ENCODE results near the gene EHF. TPM values are rescaled to one million over a fixed set of nuclear protein-coding genes. Genes with fewer than 3 reads are reported as not detected.

EHF gene
- total RNA-seq, 1 experiment from 2014 or later, result 37.0 TPM

DNA sequence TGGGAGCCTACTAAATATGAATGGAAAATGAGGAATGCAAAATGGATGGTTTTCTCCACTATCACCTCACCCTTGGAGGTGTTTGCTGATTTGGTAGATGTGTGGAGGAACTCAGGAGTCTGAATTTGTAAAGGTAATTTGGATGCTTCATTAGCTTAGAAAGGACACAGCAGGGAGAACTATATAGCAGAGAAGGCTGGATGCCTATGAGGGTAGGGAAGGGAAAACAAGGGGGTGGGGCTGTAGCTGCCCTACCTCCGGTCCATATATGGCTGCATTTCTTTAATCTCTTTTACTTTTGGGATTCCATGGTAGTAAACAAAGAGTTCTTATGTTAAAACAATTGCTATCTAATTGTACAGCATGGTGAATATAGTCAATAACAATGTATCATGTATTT is 4.8 kb upstream of the EHF start:
- Histone ChIP-seq H3K9ac (ENCODE audit: low read length) (no peak overlapping the region), H3K27ac (ENCODE audit: low read length) (no peak overlapping the region), H2AFZ (ENCODE audit: low read length) (no peak overlapping the region), H4K20me1 (ENCODE audit: low read length) (no peaks in the 10 kb centered on the region), H3K9me2 (replicated peaks; ENCODE audit: low read length) (0 out of 2 replicates have a peak, but pooled peaks cover 4% of the 10 kb centered on the region), H3F3A (ENCODE audit: low read length, unreplicated experiment) (no peaks in the 10 kb centered on the region), H3K27me3 (ENCODE audit: low read length) (no peaks in the 10 kb centered on the region), H3K4me1 (ENCODE audit: insufficient read depth, low read length) (peaks cover 12% of the 10 kb centered on the region), H3K36me3 (ENCODE audit: low read depth, low read length) (no peaks in the 10 kb centered on the region), H3K9me3 (ENCODE audit: low read length) (no peaks in the 10 kb centered on the region), H3K4me3 (ENCODE audit: low read length) (no peak overlapping the region), H3K79me2 (ENCODE audit: low read length) (peaks cover 2% of the 10 kb centered on the region), H3K4me2 (ENCODE audit: low read length) (no peak overlapping the region)
- no peak for ATAC-seq
- no peak for DNase-seq
- BruUV-seq (replicated peaks), result no TSS peak
- ChIA-PET POLR2A (ENCODE audit: unreplicated experiment) (no interaction called here), CTCF (no interaction called here)
- intact Hi-C loops (cut with micrococcal nuclease), result no loop called here
- no peak for TF ChIP-seq EZH2 (IDR thresholded peaks at IDR 0.05; ENCODE audit: low read length, unreplicated experiment)
- no peak for TF ChIP-seq EZH2phosphoT487 (IDR thresholded peaks at IDR 0.05; ENCODE audit: borderline replicate concordance, low read length)
- TF ChIP-seq, protein P1, sequence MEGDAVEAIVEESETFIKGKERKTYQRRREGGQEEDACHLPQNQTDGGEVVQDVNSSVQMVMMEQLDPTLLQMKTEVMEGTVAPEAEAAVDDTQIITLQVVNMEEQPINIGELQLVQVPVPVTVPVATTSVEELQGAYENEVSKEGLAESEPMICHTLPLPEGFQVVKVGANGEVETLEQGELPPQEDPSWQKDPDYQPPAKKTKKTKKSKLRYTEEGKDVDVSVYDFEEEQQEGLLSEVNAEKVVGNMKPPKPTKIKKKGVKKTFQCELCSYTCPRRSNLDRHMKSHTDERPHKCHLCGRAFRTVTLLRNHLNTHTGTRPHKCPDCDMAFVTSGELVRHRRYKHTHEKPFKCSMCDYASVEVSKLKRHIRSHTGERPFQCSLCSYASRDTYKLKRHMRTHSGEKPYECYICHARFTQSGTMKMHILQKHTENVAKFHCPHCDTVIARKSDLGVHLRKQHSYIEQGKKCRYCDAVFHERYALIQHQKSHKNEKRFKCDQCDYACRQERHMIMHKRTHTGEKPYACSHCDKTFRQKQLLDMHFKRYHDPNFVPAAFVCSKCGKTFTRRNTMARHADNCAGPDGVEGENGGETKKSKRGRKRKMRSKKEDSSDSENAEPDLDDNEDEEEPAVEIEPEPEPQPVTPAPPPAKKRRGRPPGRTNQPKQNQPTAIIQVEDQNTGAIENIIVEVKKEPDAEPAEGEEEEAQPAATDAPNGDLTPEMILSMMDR (conservative IDR thresholded peaks at IDR 0.05; ENCODE audit: low read depth, low read length), result no peak

DNA sequence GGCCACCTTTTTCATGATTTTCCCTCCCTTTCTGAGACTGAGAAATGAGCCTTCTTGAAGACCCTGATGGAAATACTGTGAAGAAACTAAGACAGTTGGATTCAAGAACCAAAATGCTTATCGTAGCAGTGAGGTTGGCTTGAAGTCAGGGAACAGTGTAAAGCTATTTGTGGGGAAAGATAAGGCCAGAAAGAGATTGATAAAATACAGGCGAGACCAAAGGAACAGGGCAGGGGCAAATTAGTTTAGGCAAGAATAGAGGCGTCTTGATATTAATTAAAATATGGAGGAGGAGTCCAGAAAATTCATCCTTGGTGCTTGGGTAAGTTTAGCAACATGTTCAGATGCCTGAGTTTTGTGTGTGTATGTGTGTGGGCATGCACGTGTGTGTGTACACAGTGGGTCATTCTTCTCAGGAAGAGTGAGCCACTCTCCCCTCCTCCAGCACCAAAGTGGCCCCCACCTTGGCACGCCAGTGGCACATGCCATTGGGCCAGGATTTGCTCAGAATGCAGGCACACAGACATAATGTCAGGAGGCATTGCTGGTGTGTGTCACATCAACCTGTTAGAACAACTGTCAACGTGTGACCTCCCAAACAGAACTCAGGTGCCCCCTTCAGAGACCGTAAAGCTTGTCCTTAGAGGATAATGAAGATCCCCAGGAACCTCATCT is 3.9 kb upstream of the EHF start:
- Histone ChIP-seq H3K4me1 (ENCODE audit: insufficient read depth, low read length) (peaks cover 21% of the 10 kb centered on the region), H3K4me2 (ENCODE audit: low read length) (no peak overlapping the region), H4K20me1 (ENCODE audit: low read length) (no peaks in the 10 kb centered on the region), H3K27me3 (ENCODE audit: low read length) (no peaks in the 10 kb centered on the region), H3K79me2 (ENCODE audit: low read length) (peaks cover 11% of the 10 kb centered on the region), H3K27ac (ENCODE audit: low read length) (no peak overlapping the region), H3K36me3 (ENCODE audit: low read depth, low read length) (no peaks in the 10 kb centered on the region), H3K9me2 (replicated peaks; ENCODE audit: low read length) (0 out of 2 replicates have a peak, but pooled peaks cover 4% of the 10 kb centered on the region), H2AFZ (ENCODE audit: low read length) (no peak overlapping the region), H3K9me3 (ENCODE audit: low read length) (no peaks in the 10 kb centered on the region), H3K9ac (ENCODE audit: low read length) (no peak overlapping the region), H3F3A (ENCODE audit: low read length, unreplicated experiment) (no peaks in the 10 kb centered on the region), H3K4me3 (ENCODE audit: low read length) (no peak overlapping the region)
- no peak for TF ChIP-seq EZH2phosphoT487 (IDR thresholded peaks at IDR 0.05; ENCODE audit: borderline replicate concordance, low read length)
- TF ChIP-seq, protein P1 (conservative IDR thresholded peaks at IDR 0.05; ENCODE audit: low read depth, low read length), result no peak
- no peak for TF ChIP-seq EZH2 (IDR thresholded peaks at IDR 0.05; ENCODE audit: low read length, unreplicated experiment)
- intact Hi-C loops (cut with micrococcal nuclease), result no loop called here
- no peak for DNase-seq
- ChIA-PET POLR2A (ENCODE audit: unreplicated experiment) (no interaction called here), CTCF (no interaction called here)
- BruUV-seq (replicated peaks), result no TSS peak
- no peak for ATAC-seq

DNA sequence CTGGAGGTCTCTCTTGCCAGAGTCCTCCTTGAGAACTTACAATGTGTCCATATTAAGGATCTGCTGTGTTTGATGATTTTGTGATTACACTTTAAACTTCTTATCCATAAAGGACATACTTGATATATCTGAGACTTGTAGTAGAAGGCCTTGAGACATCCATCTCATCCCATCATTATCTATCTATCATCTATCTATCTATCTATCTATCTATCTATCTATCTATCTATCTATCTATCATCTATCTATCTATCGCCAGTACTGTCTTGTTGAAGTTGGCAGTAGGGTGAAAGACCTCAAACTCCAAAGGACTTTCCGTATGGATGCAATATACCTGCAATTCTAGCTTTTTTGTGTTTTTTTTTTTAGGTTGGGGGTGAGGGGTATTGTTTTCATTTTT is 2.5 kb upstream of the EHF start:
- ChIA-PET CTCF (no interaction called here), POLR2A (ENCODE audit: unreplicated experiment) (no interaction called here)
- no peak overlapping the region for H3K27ac ChIP-seq (ENCODE audit: low read length)

More for the DNA sequence above, 2.5 kb upstream of the EHF start:
- no peak overlapping the region for H3K9ac ChIP-seq (ENCODE audit: low read length)
- peaks cover 29% of the 10 kb centered on the region for H3K4me1 ChIP-seq (ENCODE audit: insufficient read depth, low read length)
- H3K9me2 ChIP-seq (replicated peaks; ENCODE audit: low read length), result 0 out of 2 replicates have a peak, but pooled peaks cover 3% of the 10 kb centered on the region
- H3F3A ChIP-seq (ENCODE audit: low read length, unreplicated experiment), result no peaks in the 10 kb centered on the region
- intact Hi-C loops (cut with micrococcal nuclease), result no loop called here
- no peak for TF ChIP-seq EZH2 (IDR thresholded peaks at IDR 0.05; ENCODE audit: low read length, unreplicated experiment)
- TF ChIP-seq, protein P1 (conservative IDR thresholded peaks at IDR 0.05; ENCODE audit: low read depth, low read length), result no peak
- TF ChIP-seq EZH2phosphoT487 (IDR thresholded peaks at IDR 0.05; ENCODE audit: borderline replicate concordance, low read length), result no peak
- DNase-seq (no peak), ATAC-seq (no peak)
- H3K4me2 ChIP-seq (ENCODE audit: low read length), result no peak overlapping the region
- BruUV-seq (replicated peaks), result no TSS peak
- H2AFZ ChIP-seq (ENCODE audit: low read length), result no peak overlapping the region
- peaks cover 26% of the 10 kb centered on the region for H3K79me2 ChIP-seq (ENCODE audit: low read length)
- H3K36me3 ChIP-seq (ENCODE audit: low read depth, low read length), result no peaks in the 10 kb centered on the region
- H4K20me1 ChIP-seq (ENCODE audit: low read length), result no peaks in the 10 kb centered on the region
- H3K27me3 ChIP-seq (ENCODE audit: low read length), result no peaks in the 10 kb centered on the region
- no peak overlapping the region for H3K4me3 ChIP-seq (ENCODE audit: low read length)
- H3K9me3 ChIP-seq (ENCODE audit: low read length), result no peaks in the 10 kb centered on the region
